GM18868 (cell line): ENCODE data around the gene APCDD1.
A peak's percentile ranks its signal among the peaks of the same experiment; 100 is the strongest.
"Not testable (repeated sequence)": the region's sequence is repeated elsewhere in the genome, so short reads cannot be mapped to it uniquely, and the experiment has no call there.

ENCODE experiments used
- ATAC-seq: cut with Tn5 transposase; IDR thresholded peaks from one replicate; pipeline ENCODE4 v1.9.1; 2021; ENCODE audit warnings: mild to moderate bottlenecking, moderate library complexity; ENCODE audit not compliant: unreplicated experiment

Gene APCDD1

DNA sequence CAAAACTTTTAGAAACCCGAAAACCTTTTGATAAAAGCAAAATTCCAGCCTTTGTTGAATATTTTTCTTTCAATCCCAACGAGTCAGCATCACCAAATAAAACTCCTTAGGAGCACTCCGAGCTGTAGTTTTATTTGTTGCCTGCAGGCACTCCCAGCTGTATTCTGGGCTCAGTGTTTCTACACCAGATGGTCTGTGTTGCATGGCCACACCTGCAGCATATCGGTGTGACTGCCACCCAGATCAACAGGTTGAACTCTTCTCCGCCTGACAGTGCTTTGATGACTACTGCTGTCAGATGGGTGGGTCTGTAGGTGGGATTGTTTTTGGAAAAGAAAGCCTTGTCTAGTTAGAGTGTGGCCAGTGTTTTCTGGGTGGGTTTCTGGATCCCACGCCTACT lies 32.7 kb downstream of the APCDD1 start:
- no peak for ATAC-seq

GRCh38 chr18:10488017-10488416 lies 33.6 kb downstream of the APCDD1 start:
- ATAC-seq: no peak

DNA sequence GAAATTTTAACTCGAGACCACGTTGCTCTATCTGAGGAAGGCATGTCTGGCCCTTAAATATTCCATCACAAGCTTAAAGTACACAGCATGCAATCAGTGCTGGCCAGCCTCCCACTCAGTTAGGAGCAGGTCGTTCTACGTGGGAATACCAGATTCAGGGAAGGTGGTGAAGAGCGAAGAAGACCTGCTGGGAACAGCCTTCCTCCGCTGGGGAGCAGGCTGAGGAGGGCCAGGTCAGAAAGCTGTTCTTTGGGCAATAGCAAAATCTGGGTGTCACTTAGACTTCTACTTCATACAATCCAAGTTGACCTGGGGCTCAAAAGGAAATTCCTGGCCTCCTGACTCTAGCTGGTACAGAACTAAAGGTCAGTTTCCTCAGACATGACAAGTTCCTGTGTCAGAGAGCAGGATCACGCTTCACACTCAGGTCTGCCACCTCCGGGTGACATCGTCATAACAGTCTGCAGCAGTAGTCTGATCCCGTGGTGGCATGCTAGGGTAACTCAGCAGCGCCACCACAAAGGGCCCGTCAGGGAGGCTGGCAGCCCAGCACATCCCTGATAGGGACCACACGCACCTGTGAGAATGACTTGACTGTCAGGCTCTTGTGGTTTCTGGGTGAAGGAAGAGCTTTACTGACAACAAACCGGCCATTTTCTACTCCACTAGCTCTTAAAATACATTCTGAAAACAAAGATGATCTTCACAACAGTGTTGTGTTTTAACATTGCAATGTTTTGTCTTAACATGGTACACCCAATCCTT lies 36.1 kb downstream of the APCDD1 start:
- ATAC-seq: peak; percentile 98

DNA sequence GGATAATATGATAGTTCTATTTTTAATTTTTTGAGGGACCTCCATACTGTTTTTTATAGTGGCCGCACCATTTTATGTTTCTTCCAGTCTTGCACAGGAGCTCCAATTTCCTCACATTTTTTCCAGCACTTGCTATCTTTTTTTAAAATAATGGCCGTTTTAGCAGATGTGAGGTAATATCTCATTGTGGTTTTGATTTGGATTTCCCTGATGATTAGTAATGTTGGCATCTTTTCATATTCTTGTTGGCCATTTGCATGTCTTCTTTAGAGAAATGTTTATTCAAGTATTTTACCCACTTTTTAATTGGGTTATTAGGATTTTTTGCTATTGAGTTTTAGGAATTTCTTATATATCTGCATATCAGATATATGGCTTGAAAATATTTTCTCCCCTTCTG lies 41.5 kb downstream of the APCDD1 start:
- no peak for ATAC-seq

GRCh38 chr18:10497206-10497749 lies 42.8 kb downstream of the APCDD1 start:
- no peak for ATAC-seq

DNA sequence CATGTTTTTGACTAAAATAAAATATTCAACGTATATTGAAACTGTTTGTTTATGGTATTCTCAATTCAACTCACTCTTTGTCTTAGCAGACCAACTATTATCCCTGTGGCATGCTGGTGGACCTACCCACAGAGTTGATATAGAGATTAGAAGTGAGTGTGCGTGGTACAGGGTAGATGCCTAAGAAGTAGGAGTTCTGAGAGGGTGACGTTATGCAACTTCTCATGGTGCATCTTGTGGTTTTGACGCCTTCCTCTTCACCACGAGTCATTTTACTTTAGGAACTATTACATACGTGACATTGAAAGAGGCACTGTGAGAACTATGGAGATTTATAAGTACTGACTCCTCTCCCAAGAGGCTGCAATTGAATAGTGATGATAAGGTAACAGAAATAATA lies 44.8 kb downstream of the APCDD1 start:
- ATAC-seq: no peak

- ATAC-seq: no peak
These were observed 45.6 kb downstream of the APCDD1 start for GRCh38 chr18:10500038-10500437.

DNA sequence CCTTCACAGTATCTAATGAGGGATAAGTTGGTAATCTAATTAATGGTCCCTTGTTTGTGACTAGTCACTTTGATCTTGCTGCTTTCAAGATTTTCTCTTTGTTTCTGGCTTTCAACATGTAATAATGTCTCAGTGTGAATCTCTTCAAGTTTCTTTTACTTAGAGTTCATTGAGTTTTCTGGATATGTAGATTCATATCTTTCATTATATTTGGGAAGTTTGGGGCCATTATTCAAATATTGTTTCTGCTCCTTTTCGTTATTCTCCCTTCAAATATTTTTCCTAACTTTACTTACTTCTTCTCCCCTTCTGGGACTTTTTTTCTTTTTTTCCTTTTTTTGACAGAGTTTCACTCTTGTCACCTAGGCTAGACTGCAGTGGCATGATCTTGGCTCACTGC lies 50.3 kb downstream of the APCDD1 start:
- ATAC-seq: no peak

GRCh38 chr18:10505892-10506291 lies 51.5 kb downstream of the APCDD1 start:
- not testable (repeated sequence) for ATAC-seq

DNA sequence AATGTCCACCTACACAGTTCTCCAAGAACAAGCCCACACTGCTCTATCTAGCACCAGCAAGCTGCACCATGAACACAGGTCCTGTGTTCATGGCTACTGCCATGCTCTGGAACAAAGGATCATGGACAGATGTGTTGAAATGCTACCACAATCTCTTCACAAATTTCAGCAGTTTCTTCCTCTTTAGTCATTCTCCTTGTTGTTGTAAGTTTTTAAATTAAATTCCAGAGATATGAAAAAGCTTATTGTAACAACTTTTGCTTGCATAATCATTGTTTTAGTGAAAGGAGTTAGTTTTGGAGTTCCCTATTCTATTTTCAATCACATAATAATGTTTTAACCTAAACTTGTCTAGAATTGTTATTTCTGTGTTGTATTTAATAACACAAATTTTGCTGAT lies 54.2 kb downstream of the APCDD1 start:
- no peak for ATAC-seq

GRCh38 chr18:10511236-10511635 lies 56.8 kb downstream of the APCDD1 start:
- ATAC-seq: no peak

DNA sequence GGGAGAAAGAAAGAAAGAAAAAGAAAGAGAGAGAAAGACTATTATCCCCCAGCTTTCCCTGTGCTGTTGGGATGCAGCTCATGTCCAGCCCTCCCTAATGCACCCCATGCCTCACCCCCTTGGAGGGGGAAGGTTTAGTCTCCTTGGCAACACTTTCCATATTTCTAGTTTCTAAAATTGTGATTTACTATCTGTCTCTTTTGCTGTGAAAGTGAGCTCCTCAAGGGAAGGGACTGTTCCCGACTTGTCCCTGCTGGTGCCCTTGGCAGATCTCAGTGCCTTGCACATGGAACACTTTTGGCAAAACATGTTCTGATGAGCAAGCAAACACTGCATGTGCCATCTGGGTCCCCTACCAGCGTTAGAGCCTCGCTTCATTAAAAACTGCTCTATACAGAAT lies 59.6 kb downstream of the APCDD1 start:
- no peak for ATAC-seq

DNA sequence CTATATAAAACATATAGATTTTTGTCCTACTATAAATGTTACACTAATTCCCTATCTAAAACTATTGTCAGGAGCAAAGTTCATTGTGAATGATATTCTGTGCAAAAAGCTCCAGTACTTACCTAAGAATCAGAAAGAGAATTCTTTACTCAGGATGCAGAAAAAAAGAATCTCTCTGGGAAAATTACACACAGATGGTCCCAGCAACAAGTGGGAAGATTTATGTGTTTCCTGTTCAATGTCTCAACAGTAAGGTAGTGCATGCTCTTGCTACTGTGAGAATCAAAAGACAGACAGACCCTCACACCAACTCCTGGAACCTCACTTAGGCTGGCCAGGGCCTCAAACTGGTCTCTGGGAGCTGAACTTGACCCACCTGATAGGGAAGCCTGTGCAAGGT lies 60.2 kb downstream of the APCDD1 start:
- ATAC-seq: no peak

- ATAC-seq: no peak
These were observed 61.0 kb downstream of the APCDD1 start for GRCh38 chr18:10515456-10515855.

GRCh38 chr18:10516078-10516477 lies 61.6 kb downstream of the APCDD1 start:
- ATAC-seq: no peak

GRCh38 chr18:10518595-10519255 lies 64.3 kb downstream of the APCDD1 start:
- ATAC-seq: no peak

DNA sequence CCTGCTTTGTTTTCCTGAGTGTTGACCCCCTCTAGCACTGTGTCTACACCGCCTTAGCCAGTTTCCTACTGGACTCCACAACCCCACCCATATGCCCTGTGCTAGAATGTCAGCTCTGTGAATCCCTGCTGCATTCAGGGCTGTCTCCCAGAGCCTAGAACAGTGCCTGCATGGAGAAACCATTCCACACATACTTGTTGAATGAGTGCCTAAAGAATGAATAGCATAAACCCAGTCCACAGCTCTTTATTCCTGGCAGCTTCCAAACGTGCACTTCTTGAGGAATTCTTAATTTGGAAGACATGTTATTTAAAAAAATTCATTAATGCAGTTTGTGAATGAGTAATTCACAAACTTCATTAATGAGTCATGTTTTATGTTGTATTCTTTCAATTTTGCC lies 64.9 kb downstream of the APCDD1 start:
- no peak for ATAC-seq

DNA sequence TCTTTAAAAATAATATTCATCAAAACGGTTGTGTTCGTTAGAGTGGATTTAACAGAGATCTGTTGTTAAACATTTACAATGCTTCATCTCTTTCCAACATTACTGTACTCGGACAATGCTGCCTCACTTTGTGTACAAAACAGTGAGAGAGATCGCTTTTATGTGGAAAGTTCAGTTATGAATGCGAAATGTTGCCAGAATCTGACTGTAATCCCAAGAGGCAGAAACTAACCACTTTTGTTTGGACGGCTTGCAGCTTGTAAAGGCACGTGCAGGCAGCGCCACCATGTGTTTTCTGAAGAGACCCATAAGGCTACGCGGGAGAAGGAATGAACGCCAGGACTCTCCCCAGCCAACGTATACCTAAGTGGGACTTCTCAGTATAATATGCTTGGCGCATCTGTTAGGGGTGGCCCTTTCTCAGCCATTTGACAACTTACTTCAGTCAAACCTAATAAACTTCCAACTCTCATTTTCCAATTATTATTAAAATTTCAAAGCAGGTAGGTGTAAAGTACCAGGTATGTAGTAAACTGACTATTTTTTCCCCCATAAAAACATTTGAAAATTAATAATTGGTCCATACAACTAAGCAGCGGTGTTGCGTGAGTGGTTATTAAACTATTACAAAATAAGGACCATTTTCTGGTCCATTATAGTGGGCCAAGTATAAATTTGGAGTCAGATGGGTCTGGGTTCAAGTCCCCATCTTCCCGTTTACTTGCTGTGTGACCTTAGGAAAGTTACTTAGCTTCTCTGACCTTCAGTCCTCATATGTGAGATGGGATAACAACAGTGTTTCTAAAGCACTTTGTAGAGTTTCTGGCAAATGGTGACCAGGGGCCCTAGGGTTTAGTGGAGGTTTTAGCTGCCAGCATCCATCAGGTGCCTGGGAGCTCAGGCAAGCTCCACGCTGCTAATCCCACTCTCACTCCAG lies 65.8 kb downstream of the APCDD1 start:
- ATAC-seq: peak; percentile 88

DNA sequence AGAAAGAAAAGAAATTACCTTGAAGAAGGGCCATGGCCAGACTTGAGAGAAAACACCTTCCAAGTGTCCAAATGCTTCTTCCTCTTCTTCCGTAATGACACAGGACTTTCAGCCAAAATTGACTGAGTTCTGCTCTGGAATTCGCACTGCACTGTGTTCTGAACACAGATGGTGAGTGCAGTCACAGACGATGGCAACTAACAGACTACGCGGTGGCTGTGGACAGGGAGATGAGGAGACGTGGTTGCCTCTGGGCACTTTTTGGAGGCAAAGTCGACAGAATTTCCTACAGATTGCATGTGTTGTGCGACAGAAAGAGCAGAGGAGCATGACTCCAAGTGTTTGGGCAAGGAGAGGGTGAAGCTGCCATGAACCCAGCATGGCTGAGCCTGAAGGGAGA lies 67.1 kb downstream of the APCDD1 start:
- ATAC-seq: no peak

DNA sequence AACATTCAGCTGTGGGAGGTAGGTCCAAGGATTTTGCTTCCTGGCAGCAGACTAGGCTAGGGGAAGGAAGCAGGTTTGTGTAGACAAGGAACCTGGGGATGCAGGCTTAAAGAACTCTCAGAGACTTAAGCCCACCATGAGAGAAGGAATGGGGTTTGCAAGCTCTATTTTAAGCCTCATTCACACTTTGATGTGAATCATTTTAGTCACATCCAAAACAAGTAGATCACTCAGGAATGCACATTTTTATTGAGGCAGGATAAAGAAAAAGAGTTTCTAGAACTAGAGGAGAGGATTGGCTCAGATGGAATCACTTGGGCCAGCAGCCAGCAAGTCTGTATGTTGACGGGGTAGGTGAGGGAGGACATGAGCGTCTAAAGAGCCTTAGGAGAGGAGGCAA lies 68.1 kb downstream of the APCDD1 start:
- no peak for ATAC-seq

DNA sequence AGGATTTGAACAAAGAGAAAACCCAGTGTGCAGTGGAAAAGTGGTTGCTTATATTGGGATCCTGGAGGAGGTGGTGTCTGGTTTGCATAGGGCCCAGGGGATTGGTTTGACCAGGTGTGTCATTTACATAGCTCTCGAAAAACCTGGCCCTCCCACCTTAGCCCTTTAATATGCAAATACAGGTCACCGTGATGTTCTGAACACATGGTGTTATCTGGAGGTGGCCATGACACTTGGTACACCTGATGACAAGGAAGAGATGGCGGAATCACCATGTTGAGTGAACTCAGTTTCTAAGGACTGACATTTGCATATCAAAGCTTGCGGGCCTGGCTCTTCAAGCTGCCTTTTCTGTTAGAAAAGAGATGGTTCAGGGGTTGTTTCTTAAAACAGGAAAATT lies 69.1 kb downstream of the APCDD1 start:
- ATAC-seq: no peak
